T47D (cell line): ENCODE data around the gene SAMM50.

Source experiments
- DNase-seq, 2 experiments: peaks; one replicate each; pipeline versions ENCODE4 v3.0.0 to v3.0.0-alpha.2; 2011 to 2012; ENCODE audit warnings: low read depth in 1 of 2, low spot score in 1 of 2
- JUND ChIP-seq: IDR thresholded peaks from 2 replicates; pipeline ENCODE4 v1.6.1; 2012; ENCODE audit warnings: low read depth
- in situ Hi-C: cut with HindIII; loops from 2 replicates; pipeline ENCODE4 v1.10.0; 2016; ENCODE audit warnings: low sequenced_read_pairs, low pct_unique_long_range_greater_than_20kb

Gene SAMM50

GRCh38 chr22:43974028-43974545 lies 18.8 kb downstream of the SAMM50 start:
- in situ Hi-C loops, result no loop called here
- no peak for DNase-seq
- TF ChIP-seq JUND, result no peak

GRCh38 chr22:43975041-43975440 lies 19.8 kb downstream of the SAMM50 start:
- in situ Hi-C loops, result no loop called here
- no peak for TF ChIP-seq JUND
- no peak for DNase-seq

GRCh38 chr22:43976861-43977795 lies 21.9 kb downstream of the SAMM50 start:
- no peak for DNase-seq
- no peak for TF ChIP-seq JUND
- in situ Hi-C loops, result no loop called here

GRCh38 chr22:43978558-43978957 lies 23.3 kb downstream of the SAMM50 start:
- in situ Hi-C loops, result no loop called here
- DNase-seq, result no peak
- TF ChIP-seq JUND, result no peak

GRCh38 chr22:43980579-43980978 lies 25.3 kb downstream of the SAMM50 start:
- in situ Hi-C loops, result no loop called here
- TF ChIP-seq JUND, result no peak
- no peak for DNase-seq

- in situ Hi-C loops, result no loop called here
- TF ChIP-seq JUND, result no peak
- DNase-seq, result no peak
These were observed 25.8 kb downstream of the SAMM50 start for GRCh38 chr22:43980996-43981395.

GRCh38 chr22:43983808-43984207 lies 28.6 kb downstream of the SAMM50 start:
- DNase-seq, result no peak
- in situ Hi-C loops, result no loop called here
- no peak for TF ChIP-seq JUND

- in situ Hi-C loops, result no loop called here
- no peak for TF ChIP-seq JUND
- no peak for DNase-seq
These were observed 30.3 kb downstream of the SAMM50 start for GRCh38 chr22:43985532-43985931.

GRCh38 chr22:43988116-43988820 lies 33.0 kb downstream of the SAMM50 start:
- no peak for DNase-seq

GRCh38 chr22:43988960-43989359 lies 33.7 kb downstream of the SAMM50 start:
- no peak for TF ChIP-seq JUND
- in situ Hi-C loops, result no loop called here
- DNase-seq, result no peak

More at GRCh38 chr22:43988116-43988820, 33.0 kb downstream of the SAMM50 start:
- no peak for TF ChIP-seq JUND
- in situ Hi-C loops, result no loop called here

GRCh38 chr22:43990044-43990443 lies 34.8 kb downstream of the SAMM50 start:
- in situ Hi-C loops, result no loop called here
- DNase-seq, result no peak
- TF ChIP-seq JUND, result no peak

- no peak for DNase-seq
- TF ChIP-seq JUND, result no peak
- in situ Hi-C loops, result no loop called here
These were observed 36.2 kb downstream of the SAMM50 start for GRCh38 chr22:43991316-43992020.
